RWPE2 (cell line): ENCODE data around the gene ZBTB20.

ENCODE experiments used
- ATAC-seq: fragments of 200-7000 bp; cut with Tn5 transposase; 3 replicates; pipeline ENCODE4 v1.9.1; 2021; ENCODE audit warnings: low read depth
- DNase-seq: peaks from one replicate; pipeline ENCODE4 v3.0.0-alpha.2; 2020; ENCODE audit warnings: low spot score
- H3K27ac ChIP-seq: fragments of 450-650 bp; 2 replicates; pipeline ENCODE4 v1.5.1; 2017; ENCODE audit warnings: mild to moderate bottlenecking; ENCODE audit not compliant: poor library complexity, severe bottlenecking
- H3K27me3 ChIP-seq: fragments of 250-450 bp; sonication (Bioruptor Pico); 2 replicates; pipeline ENCODE4 v1.5.1; 2021; ENCODE audit warnings: mild to moderate bottlenecking, moderate library complexity; ENCODE audit not compliant: insufficient read depth, poor library complexity, severe bottlenecking
- H3K36me3 ChIP-seq: fragments of 250-450 bp; sonication (Bioruptor Pico); 2 replicates; pipeline ENCODE4 v1.5.1; 2020; ENCODE audit warnings: low read depth, mild to moderate bottlenecking, moderate library complexity
- H3K4me1 ChIP-seq: fragments of 250-450 bp; sonication (Bioruptor Pico); 2 replicates; pipeline ENCODE4 v1.5.1; 2021; ENCODE audit warnings: mild to moderate bottlenecking, moderate library complexity; ENCODE audit not compliant: insufficient read depth, poor library complexity, severe bottlenecking
- H3K4me3 ChIP-seq: fragments of 250-450 bp; sonication (Bioruptor Pico); 2 replicates; pipeline ENCODE4 v1.5.1; 2021; ENCODE audit warnings: mild to moderate bottlenecking, moderate library complexity; ENCODE audit not compliant: severe bottlenecking
- H3K9me3 ChIP-seq: fragments of 250-450 bp; sonication (Bioruptor Pico); 2 replicates; pipeline ENCODE4 v1.5.1; 2021; ENCODE audit warnings: mild to moderate bottlenecking, moderate library complexity; ENCODE audit not compliant: severe bottlenecking
- TF ChIP-seq, protein P1 (sequence below): fragments of 450-650 bp; IDR thresholded peaks from one replicate; pipeline ENCODE4 v1.5.1; 2017; ENCODE audit warnings: mild to moderate bottlenecking, moderate library complexity; ENCODE audit not compliant: poor library complexity, severe bottlenecking

The ZBTB20 gene

DNA sequence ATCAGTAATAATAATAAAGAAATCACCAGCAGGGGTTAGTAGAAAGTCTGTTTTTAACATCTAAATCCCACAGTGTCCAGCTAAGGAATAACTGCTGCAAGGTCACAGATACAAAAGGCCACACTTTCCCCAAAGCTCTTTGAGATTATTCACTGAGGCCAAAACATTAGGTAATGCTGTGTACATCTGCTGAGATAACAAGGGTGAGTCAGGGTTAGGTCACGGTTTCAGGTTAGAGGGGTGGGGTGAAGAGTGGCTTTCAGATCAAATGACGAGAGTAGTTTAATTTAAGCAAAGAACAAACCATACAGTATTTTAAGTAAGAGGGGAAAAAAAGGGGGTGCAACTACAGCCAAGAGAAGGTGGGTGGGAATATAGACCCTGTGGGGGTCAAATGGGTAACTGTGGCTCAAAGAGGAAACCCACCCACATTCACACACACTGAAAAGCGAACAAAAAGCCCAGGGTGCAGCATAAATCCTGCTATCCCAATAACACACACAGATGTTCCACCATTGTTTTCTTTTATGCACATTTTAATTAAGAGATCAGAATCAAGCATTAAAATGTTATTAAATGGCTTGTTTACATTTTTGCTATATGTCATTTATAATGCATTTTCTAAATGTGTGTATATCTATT is 440.4 kb downstream of the ZBTB20 start:
- Histone ChIP-seq H3K9me3 (no peaks in the 10 kb centered on the region), H3K4me3 (no peak overlapping the region), H3K27ac (no peak overlapping the region), H3K4me1 (peaks cover 18% of the 10 kb centered on the region), H3K27me3 (no peaks in the 10 kb centered on the region), H3K36me3 (no peaks in the 10 kb centered on the region)
- DNase-seq (no peak), ATAC-seq (peak; percentile 99)
- TF ChIP-seq, protein P1, sequence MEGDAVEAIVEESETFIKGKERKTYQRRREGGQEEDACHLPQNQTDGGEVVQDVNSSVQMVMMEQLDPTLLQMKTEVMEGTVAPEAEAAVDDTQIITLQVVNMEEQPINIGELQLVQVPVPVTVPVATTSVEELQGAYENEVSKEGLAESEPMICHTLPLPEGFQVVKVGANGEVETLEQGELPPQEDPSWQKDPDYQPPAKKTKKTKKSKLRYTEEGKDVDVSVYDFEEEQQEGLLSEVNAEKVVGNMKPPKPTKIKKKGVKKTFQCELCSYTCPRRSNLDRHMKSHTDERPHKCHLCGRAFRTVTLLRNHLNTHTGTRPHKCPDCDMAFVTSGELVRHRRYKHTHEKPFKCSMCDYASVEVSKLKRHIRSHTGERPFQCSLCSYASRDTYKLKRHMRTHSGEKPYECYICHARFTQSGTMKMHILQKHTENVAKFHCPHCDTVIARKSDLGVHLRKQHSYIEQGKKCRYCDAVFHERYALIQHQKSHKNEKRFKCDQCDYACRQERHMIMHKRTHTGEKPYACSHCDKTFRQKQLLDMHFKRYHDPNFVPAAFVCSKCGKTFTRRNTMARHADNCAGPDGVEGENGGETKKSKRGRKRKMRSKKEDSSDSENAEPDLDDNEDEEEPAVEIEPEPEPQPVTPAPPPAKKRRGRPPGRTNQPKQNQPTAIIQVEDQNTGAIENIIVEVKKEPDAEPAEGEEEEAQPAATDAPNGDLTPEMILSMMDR, result no peak

DNA sequence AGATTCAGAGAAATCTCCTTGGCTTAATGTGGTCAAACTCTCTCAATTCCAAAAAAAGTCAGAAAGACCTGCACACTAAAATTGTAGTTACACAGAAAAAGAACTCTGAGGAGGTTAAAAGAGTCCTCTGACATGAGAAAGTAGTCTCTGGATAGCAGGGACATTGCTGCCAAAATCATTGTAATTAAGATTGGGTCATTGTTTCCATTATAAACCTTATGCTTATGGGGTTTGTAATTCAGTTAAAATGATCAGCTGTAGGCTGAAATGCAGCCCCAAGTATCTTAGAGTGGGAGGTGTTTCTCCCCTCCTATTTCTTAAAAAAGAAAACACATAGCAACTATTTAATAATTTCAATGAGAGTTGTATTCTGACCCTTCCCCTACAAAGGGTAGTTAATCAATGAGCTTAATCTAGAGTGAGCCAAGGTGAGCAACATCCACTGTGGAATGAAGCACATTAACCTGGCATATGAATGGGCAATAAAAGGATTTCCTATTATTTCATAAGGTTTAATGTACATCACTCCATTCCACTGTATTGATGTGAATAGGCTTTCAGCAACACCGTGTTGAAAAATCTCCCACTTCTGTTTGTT is 446.4 kb downstream of the ZBTB20 start:
- Histone ChIP-seq H3K9me3 (no peaks in the 10 kb centered on the region), H3K4me1 (no peaks in the 10 kb centered on the region), H3K36me3 (no peaks in the 10 kb centered on the region), H3K4me3 (no peak overlapping the region), H3K27ac (no peak overlapping the region), H3K27me3 (no peaks in the 10 kb centered on the region)
- ATAC-seq (no peak), DNase-seq (no peak)
- TF ChIP-seq, protein P1, result no peak

DNA sequence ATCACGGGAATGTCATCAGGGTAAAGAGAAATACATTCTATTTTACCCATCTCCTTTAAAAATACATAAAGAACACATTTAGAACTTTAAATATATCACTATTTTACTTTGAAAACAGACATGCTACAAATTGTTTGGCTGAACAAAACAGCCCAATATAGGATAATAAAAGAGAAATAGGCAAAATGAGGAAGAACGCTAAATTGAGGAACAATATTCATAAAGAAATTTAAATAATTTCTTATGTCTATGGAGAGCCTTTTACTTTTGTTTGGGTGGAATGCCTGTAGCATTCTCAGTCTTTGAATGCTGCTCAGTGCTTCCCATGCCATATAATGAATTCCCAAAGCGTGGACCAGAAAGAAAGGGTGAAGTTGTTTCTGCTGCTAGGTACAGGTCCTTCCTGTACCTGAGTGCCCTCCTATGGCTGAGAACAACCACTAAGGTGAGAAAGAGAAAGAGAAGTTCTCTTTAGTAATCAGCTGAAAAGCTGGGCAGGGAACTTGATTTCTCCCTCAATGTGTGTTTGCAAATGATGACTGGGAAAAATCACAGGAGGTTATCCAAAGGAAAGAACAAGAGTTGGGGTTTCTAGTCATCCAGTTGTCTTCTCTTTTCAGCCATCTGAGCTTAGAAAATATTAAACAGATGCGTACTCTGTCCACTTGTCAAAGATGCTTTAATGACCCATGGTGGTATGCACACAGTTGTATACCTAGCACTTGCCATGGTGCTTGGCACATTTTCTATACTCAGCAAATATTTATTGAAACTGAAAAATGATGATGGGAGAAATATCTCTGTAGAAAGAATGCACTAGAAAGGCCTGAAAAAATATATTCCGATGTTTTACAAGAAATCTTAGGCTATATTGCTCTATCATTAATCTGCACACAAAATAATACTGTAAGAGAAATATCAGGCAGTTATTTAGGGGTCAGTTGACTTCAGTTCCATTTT is 448.7 kb downstream of the ZBTB20 start:
- Histone ChIP-seq H3K4me3 (no peak overlapping the region), H3K27me3 (no peaks in the 10 kb centered on the region), H3K36me3 (no peaks in the 10 kb centered on the region), H3K9me3 (no peaks in the 10 kb centered on the region), H3K4me1 (no peaks in the 10 kb centered on the region), H3K27ac (no peak overlapping the region)
- no peak for DNase-seq
- 0 out of 3 replicates have a peak, but pooled peaks have one; percentile 29 for ATAC-seq
- TF ChIP-seq, protein P1, result peak; percentile 12

DNA sequence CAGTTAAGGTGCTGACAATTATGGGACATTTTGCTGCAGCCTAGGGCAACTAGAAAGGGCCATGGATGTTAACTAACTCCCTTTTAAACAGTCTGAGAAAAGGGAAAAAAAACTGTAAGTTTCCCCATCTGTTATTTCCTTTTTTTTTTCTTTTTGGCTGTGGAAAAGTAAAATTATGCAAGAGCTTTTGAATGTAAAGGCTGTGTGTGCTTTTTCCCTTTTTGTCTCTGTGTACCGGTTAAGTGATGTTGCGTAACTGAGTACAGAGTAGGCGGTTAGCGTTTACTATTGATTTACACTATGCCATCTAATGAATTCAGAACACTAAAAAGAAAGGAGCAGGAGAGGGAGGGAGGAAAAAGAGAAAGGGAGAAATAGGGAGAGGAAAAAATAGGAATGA is 449.7 kb downstream of the ZBTB20 start:
- DNase-seq (no peak), ATAC-seq (no peak)
- H3K4me3 ChIP-seq, result no peak overlapping the region
- TF ChIP-seq, protein P1, result no peak
- no peaks in the 10 kb centered on the region for H3K36me3 ChIP-seq
- no peak overlapping the region for H3K27ac ChIP-seq
- no peaks in the 10 kb centered on the region for H3K4me1 ChIP-seq
- H3K9me3 ChIP-seq, result no peaks in the 10 kb centered on the region
- no peaks in the 10 kb centered on the region for H3K27me3 ChIP-seq
